PFSK-1 (cell line): ENCODE results near the gene ACTG2.

Source experiments
- POLR2AphosphoS5 ChIP-seq: IDR thresholded peaks from 2 replicates; pipeline ENCODE4 v1.6.1; 2012; ENCODE audit warnings: low read depth, mild to moderate bottlenecking, control low read depth, low read length, moderate library complexity
- REST ChIP-seq, 2 experiments: IDR thresholded peaks; 2 replicates each; pipeline versions ENCODE4 v1.6.1 to v1.8.0; 2011 to 2012; ENCODE audit warnings: low read depth in 2 of 2, low read length in 2 of 2, control low read depth in 1 of 2, inconsistent platforms in 1 of 2, mild to moderate bottlenecking in 1 of 2, moderate library complexity in 1 of 2; ENCODE audit not compliant: insufficient read depth in 1 of 2
- TAF1 ChIP-seq: IDR thresholded peaks from 2 replicates; pipeline ENCODE4 v1.6.1; 2012; ENCODE audit warnings: low read length, control low read depth, borderline replicate concordance; ENCODE audit not compliant: insufficient read depth

GRCh38 chr2:73895473-73895872 is 2.7 kb downstream of the ACTG2 start:
- TF ChIP-seq POLR2AphosphoS5 (no peak), REST (IDR thresholded peaks at IDR 0.05; ENCODE audit: insufficient read depth in 1 of 2, low read depth in 2 of 2, low read length in 2 of 2) (no peak), TAF1 (no peak)
